GM12864 (cell line): ENCODE results near the gene OR51B5.
"Not testable (repeated sequence)": the region's sequence is repeated elsewhere in the genome, so short reads cannot be mapped to it uniquely, and the experiment has no call there.

Source experiments
- DNase-seq: peaks from one replicate; pipeline ENCODE4 v3.0.0-alpha.2; 2011; ENCODE audit warnings: low read depth
- H3K4me3 ChIP-seq: 2 replicates; pipeline ENCODE4 v1.5.1; 2011; ENCODE audit warnings: mild to moderate bottlenecking, low read depth, low read length, control low read depth
- CTCF ChIP-seq: IDR thresholded peaks from 2 replicates; pipeline ENCODE4 v1.5.1; 2011; ENCODE audit warnings: low read depth, mild to moderate bottlenecking, moderate library complexity, low read length, control low read depth, inconsistent platforms; ENCODE audit errors: missing control alignments

OR51B5 gene

GRCh38 chr11:5303626-5304025, 39.7 kb downstream of the OR51B5 start:
- H3K4me3 ChIP-seq: no peak overlapping the region
- DNase-seq: no peak
- no peak for TF ChIP-seq CTCF

DNA sequence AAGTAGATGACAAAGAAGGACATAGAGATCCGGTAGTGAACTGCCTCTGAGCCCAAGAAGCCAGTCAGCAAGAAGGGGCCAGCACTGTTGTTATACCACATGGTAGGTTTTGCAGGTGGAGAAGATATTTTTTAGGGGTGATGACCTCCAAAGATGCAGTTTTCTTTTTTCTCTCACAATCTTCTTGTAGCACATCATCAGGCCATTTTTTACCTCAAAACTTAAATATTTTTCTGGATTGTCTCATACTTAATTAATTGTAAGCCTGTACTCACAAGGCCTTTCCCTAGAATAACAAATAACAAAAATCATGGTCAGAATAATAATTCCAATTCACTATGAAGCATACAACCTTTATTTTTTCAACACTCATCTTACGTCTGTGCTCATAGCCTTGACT, 41.5 kb downstream of the OR51B5 start, which contains the start of gene OR51B4:
TSS of gene OR51B4 (minus strand) at position 101 of the 400 bp plus-strand sequence. CDS start at position 101, 0 bp downstream.
- no peak for TF ChIP-seq CTCF
- no peak for DNase-seq
- H3K4me3 ChIP-seq: no peak within 1 kb of the TSS

DNA sequence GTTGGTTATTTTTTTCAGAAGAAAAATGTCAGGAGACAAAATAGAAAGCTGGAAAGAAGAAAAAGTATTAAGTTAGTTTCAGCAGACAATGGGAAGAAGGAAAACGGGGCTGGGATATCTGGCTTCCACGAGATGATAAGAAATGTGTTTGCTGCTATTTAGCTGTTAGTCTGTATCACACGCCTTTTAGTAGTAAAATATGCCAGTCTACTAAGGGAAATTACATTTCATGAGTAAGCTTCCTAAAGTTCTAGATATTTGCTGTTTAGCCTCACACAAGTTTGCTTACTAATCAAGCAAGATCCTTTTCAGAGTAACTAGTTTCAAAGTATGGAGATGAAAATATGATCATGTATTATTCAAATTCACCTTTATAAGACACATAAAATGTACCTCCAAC, 43.1 kb downstream of the OR51B5 start:
- no peak for TF ChIP-seq CTCF
- DNase-seq: no peak
- no peak overlapping the region for H3K4me3 ChIP-seq

GRCh38 chr11:5298451-5298850, 44.9 kb downstream of the OR51B5 start:
- DNase-seq: no peak
- no peak overlapping the region for H3K4me3 ChIP-seq
- TF ChIP-seq CTCF: no peak

DNA sequence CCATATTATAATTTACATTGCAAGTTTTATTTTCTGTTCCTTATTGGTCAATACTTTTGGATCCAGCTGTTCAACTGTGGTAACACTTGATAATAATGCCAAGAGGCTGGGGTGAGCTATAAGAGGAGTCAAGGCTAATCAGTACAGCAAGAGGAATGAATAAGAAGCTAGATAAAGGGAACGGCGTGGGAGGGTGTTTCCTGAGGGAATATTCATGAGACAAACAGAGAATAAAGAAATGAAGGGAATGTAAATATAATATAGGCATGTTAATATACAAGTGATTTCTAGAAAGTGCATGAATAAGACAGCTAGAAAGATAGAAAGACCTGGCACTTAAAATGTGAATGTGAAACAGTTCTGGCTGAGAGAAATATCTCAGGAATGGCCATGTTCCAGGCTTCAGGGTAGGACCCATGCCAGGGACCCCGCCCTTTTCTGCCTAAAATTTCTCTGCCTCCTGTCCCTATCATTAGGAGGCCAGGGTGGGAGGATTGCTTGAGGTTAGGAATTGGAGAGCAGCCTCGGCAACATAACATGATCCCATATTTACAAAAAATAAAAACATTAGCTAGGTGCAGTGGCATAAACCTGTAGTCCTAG, 45.5 kb downstream of the OR51B5 start:
- no peak for DNase-seq
- no peak for TF ChIP-seq CTCF
- no peak overlapping the region for H3K4me3 ChIP-seq

GRCh38 chr11:5294342-5294995, 48.9 kb downstream of the OR51B5 start:
- DNase-seq, H3K4me3 ChIP-seq: not testable (repeated sequence)

GRCh38 chr11:5293028-5293427, 50.3 kb downstream of the OR51B5 start:
- no peak for TF ChIP-seq CTCF
- H3K4me3 ChIP-seq: no peak overlapping the region
- no peak for DNase-seq
